ENCODE data around the gene SLC24A3.

- TF ChIP-seq CTCF (IDR thresholded peaks at IDR 0.05) (no peak), POLR2A (IDR thresholded peaks at IDR 0.05) (no peak), POLR2AphosphoS5 (IDR thresholded peaks at IDR 0.05) (no peak)
These were observed 192.4 kb downstream of the SLC24A3 start for GRCh38 chr20:19404826-19405225.

Measured in breast epithelium (tissue), 3 donors.